Kidney (tissue), 14 donors: ENCODE measurements around the gene MPZL1. TPM values are rescaled to one million over a fixed set of nuclear protein-coding genes. Genes with fewer than 3 reads are reported as not detected.

Source experiments
- DNase-seq, 5 donors: peaks; one replicate each; pipeline ENCODE4 v3.0.0-alpha.2; 2013 to 2020
- FAIRE-seq: peaks from 2 replicates; lab custom pipeline; 2012; peaks lifted over from hg19 to GRCh38; lab: Jason Lieb, UNC
- H3K27ac ChIP-seq, 2 donors: one replicate each; pipeline ENCODE4 v1.7.0; 2013; ENCODE audit warnings: low read depth in 2 of 2, low read length in 2 of 2, inconsistent platforms in 1 of 2
- H3K27me3 ChIP-seq: one replicate; pipeline ENCODE4 v1.7.1; 2013; ENCODE audit warnings: low read length, inconsistent platforms; ENCODE audit not compliant: control insufficient read depth, insufficient read depth
- H3K36me3 ChIP-seq, 3 donors: one replicate each; pipeline versions ENCODE4 v1.7.0 to v1.7.1; 2013; ENCODE audit warnings: low read length in 3 of 3, control low read depth in 1 of 3, inconsistent platforms in 1 of 3; ENCODE audit not compliant: insufficient read depth in 3 of 3, control insufficient read depth in 2 of 3
- H3K4me1 ChIP-seq, 3 donors: one replicate each; pipeline versions ENCODE4 v1.7.0 to v1.7.1; 2013; ENCODE audit warnings: low read length in 3 of 3, inconsistent platforms in 1 of 3, low read depth in 1 of 3; ENCODE audit not compliant: control insufficient read depth in 2 of 3, insufficient read depth in 2 of 3
- H3K4me3 ChIP-seq, 3 donors: one replicate each; pipeline versions ENCODE4 v1.7.0 to v1.8.1; 2013; ENCODE audit warnings: low read length in 3 of 3, control low read depth in 1 of 3, inconsistent platforms in 1 of 3
- H3K9ac ChIP-seq, 3 donors: one replicate each; pipeline versions ENCODE4 v1.7.0 to v1.7.1; 2013; ENCODE audit warnings: low read length in 3 of 3, control low read depth in 1 of 3, inconsistent platforms in 1 of 3
- H3K9me3 ChIP-seq, 3 donors: one replicate each; pipeline versions ENCODE4 v1.7.0 to v1.7.1; 2013; ENCODE audit warnings: low read length in 3 of 3, control low read depth in 1 of 3, inconsistent platforms in 1 of 3; ENCODE audit not compliant: control insufficient read depth in 2 of 3, insufficient read depth in 1 of 3
- CTCF ChIP-seq: IDR thresholded peaks from 3 replicates; pipeline ENCODE4 v1.5.1; 2012; ENCODE audit warnings: mild to moderate bottlenecking, moderate library complexity, borderline replicate concordance; ENCODE audit not compliant: insufficient read depth; ENCODE audit errors: extremely low read depth
- intact Hi-C: fragments of 100-400 bp; cut with DNase I; formaldehyde crosslinking; loops from one replicate; pipeline ENCODE4 v1.11.1; 2022
- polyA plus RNA-seq: library from polyadenylated mRNA; stranded (reverse); fragments of 350-450 nt; fragmentation: Illumina TruSeq; extraction: RNeasy Lipid Tissue Mini Kit (QIAGEN cat#74804); gene quantifications from one replicate; pipeline ENCODE4 v1.2.3, GENCODE V29; 2014; ENCODE audit warnings: low read depth, low replicate concordance; ENCODE audit not compliant: insufficient read depth
- total RNA-seq: library from RNA; stranded (reverse); fragmentation: NEBNext Ultra II Directional; extraction: Animal tissue kit (Norgen Biotek cat#: 25700); gene quantifications from one replicate; pipeline ENCODE4 v1.2.1, GENCODE V29; 2021
- donor health status: control.
- donor health status: control.
- donor health status: control.
- donor health status: control.
- donor health status: control.
- donor health status: DM: yes; HTN: yes; CAD: no.
- donor health status: Normal renal cell carcinoma (clear cell type).

MPZL1 gene
- total and polyA plus RNA-seq, 2 donors from 2014 or later = 42.1 to 98.3 TPM

GRCh38 chr1:167756730-167757405, 35.1 kb downstream of the MPZL1 start:
- DNase-seq (no peak), FAIRE-seq (no peak)
- Histone ChIP-seq H3K4me1 (peaks cover 0 to 6% (median 0%) of the 10 kb centered on the region in 3 donors), H3K36me3 (no peaks in the 10 kb centered on the region), H3K9ac (no peak overlapping the region), H3K9me3 (no peaks in the 10 kb centered on the region), H3K4me3 (no peak overlapping the region), H3K27me3 (no peaks in the 10 kb centered on the region), H3K27ac (no peak overlapping the region)
- intact Hi-C loops = no loop called here
- TF ChIP-seq CTCF = no peak

DNA sequence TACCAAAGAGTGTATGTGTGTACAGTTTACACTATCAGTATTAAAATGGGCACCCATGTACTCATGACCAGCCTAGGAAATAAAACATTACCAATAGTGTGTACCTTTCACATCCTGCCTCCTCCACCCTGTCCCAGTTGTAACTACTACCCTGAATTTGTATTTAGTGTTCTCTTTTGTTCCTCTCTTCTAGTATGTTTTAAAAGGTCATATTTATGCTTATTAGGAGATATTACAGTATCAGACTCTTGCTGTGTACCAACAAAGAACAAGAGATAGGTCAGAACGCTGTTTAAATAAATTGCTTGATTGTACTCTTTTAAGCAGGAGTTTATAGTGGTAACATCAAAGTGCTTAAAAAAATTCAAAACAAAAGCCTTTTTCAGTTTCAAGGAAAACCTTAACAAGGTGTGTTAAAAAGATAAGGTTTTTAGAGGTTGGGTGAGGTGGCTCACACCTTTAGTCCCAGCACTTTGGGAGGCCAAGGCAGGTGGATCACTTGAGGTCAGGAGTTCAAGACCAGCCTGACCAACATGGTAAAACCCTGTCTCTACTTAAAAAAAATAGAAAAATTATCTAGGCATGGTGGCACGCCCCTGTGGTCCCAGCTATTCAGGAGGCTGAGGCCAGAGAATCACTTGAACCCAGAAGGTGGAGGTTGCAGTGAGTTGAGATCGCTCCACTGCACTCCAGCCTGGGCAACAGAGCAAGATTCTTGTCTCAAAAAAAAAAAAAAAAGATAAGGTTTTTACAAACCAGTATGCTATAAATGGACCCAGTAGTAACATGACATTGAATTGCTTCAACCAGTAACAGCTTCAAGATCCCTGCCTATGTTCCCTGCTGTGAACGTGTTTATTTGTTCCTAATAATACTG, 35.9 kb downstream of the MPZL1 start:
- no peak for TF ChIP-seq CTCF
- no peak overlapping the region for H3K4me3 ChIP-seq
- DNase-seq = no peak
- FAIRE-seq = no peak
- no peaks in the 10 kb centered on the region for H3K9me3 ChIP-seq
- intact Hi-C loops = no loop called here
- no peaks in the 10 kb centered on the region for H3K27me3 ChIP-seq
- H3K27ac ChIP-seq = no peak overlapping the region
- peaks cover 0 to 6% (median 0%) of the 10 kb centered on the region in 3 donors for H3K4me1 ChIP-seq
- no peaks in the 10 kb centered on the region for H3K36me3 ChIP-seq
- H3K9ac ChIP-seq = no peak overlapping the region

GRCh38 chr1:167761400-167761799, 39.6 kb downstream of the MPZL1 start:
- no peaks in the 10 kb centered on the region for H3K27me3 ChIP-seq
- H3K4me1 ChIP-seq = peaks cover 0 to 6% (median 0%) of the 10 kb centered on the region in 3 donors
- intact Hi-C loops = no loop called here
- FAIRE-seq = no peak
- H3K27ac ChIP-seq = no peak overlapping the region
- H3K9ac ChIP-seq = no peak overlapping the region
- H3K9me3 ChIP-seq = no peaks in the 10 kb centered on the region
- TF ChIP-seq CTCF = no peak
- DNase-seq = no peak
- no peak overlapping the region for H3K4me3 ChIP-seq
- H3K36me3 ChIP-seq = peaks cover 0 to 2% (median 0%) of the 10 kb centered on the region in 3 donors
